ENCODE measurements around the gene SYTL3.
A peak's percentile ranks its signal among the peaks of the same experiment; 100 is the strongest.
"Not testable (repeated sequence)": the region's sequence is repeated elsewhere in the genome, so short reads cannot be mapped to it uniquely, and the experiment has no call there.

SYTL3 gene

GRCh38 chr6:158645064-158646022, 4.5 kb upstream of the SYTL3 start:
- TF ChIP-seq, protein P1, sequence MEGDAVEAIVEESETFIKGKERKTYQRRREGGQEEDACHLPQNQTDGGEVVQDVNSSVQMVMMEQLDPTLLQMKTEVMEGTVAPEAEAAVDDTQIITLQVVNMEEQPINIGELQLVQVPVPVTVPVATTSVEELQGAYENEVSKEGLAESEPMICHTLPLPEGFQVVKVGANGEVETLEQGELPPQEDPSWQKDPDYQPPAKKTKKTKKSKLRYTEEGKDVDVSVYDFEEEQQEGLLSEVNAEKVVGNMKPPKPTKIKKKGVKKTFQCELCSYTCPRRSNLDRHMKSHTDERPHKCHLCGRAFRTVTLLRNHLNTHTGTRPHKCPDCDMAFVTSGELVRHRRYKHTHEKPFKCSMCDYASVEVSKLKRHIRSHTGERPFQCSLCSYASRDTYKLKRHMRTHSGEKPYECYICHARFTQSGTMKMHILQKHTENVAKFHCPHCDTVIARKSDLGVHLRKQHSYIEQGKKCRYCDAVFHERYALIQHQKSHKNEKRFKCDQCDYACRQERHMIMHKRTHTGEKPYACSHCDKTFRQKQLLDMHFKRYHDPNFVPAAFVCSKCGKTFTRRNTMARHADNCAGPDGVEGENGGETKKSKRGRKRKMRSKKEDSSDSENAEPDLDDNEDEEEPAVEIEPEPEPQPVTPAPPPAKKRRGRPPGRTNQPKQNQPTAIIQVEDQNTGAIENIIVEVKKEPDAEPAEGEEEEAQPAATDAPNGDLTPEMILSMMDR (IDR thresholded peaks at IDR 0.05): no peak
- no peak for DNase-seq (ENCODE audit: low spot score)
- H3K4me3 ChIP-seq: peak overlapping the region; percentile 92
- H3K27ac ChIP-seq: peak overlapping the region; percentile 95 to 99

GRCh38 chr6:158646023-158646910, 3.6 kb upstream of the SYTL3 start:
- Histone ChIP-seq H3K4me3 (no peak overlapping the region), H3K27ac (peak overlapping the region in 1 of 2 donors; percentile 99)
- no peak for DNase-seq (ENCODE audit: low spot score)
- TF ChIP-seq, protein P1 (IDR thresholded peaks at IDR 0.05): no peak

GRCh38 chr6:158647501-158647900, 2.4 kb upstream of the SYTL3 start:
- no peak for DNase-seq (ENCODE audit: low spot score)
- TF ChIP-seq, protein P1 (IDR thresholded peaks at IDR 0.05): no peak
- no peak overlapping the region for H3K4me3 ChIP-seq
- H3K27ac ChIP-seq: peak overlapping the region in 1 of 2 donors; percentile 57

DNA sequence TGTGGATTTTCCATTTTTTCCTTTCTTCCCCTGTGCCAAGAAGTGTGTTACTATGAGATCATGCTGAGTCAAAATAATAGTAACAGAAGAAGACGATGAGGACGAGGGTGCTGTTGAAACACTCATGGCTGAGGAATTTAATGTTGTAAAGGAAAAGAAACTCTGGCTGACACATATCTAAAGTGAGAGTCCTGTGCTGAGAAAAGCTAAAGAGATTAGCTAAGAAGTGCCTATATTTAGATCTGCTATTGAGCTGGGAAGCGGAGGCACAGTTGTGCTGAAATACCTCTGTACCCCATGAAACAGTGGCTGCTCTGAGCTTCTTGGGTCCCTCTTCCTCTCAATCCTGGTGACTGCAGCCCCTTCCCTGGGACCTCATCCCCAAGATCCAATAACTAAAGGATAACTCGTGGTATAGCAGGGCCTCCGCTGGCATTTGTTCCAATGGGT, 1.1 kb upstream of the SYTL3 start:
- DNase-seq (ENCODE audit: low spot score): no peak
- Histone ChIP-seq H3K27ac (peak overlapping the region; percentile 39 to 85), H3K4me3 (no peak overlapping the region)
- TF ChIP-seq, protein P1 (IDR thresholded peaks at IDR 0.05): no peak

DNA sequence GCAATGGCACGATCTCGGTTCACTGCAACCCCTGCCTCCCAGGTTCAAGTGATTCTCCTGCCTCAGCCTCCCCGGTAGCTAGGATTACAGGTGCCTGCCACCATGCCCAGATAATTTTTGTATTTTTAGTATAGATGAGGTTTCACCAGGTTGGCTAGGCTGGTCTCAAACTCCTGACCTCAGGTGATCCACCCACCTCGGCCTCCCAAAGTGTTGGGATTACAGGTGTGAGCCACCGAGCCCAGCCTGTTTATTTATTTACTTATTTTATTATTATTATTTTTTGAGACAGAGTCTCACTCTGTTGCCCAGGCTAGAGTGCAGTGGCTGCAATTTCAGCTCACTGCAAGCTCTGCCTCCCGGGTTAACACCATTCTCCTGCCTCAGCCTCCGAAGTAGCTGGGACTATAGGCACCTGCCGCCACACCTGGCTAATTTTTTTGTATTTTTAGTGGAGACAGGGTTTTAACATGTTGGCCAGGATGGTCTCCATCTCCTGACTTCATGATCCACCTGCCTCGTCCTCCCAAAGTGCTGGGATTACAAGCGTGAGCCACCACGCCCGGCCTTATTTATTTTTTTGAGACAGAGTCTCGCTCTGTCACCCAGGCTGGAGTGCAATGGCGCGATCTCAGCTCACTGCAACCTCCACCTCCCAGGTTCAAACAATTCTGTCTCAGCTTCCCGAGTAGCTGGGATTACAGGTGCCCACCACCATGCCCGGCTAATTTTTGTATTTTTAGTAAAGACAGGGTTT, 2.3 kb downstream of the SYTL3 start:
- H3K4me3 ChIP-seq; H3K27ac ChIP-seq; DNase-seq (ENCODE audit: low spot score): not testable (repeated sequence)

- no peak overlapping the region for H3K4me3 ChIP-seq
- peak overlapping the region in 1 of 2 donors; percentile 81 for H3K27ac ChIP-seq
- TF ChIP-seq, protein P1 (IDR thresholded peaks at IDR 0.05): no peak
- DNase-seq (ENCODE audit: low spot score): no peak
Measured at GRCh38 chr6:158653577-158654354, 3.9 kb downstream of the SYTL3 start.

All from coronary artery (tissue), 2 donors.